Fibroblast of the conjunctiva (primary cell): Measurements from ENCODE around the gene SCGB1C1.

ENCODE experiments used
- DNase-seq: peaks from one replicate; pipeline ENCODE4 v3.0.0-alpha.2; 2010; ENCODE audit warnings: low read depth

SCGB1C1 gene

GRCh38 chr11:205221-206001, 12.5 kb downstream of the SCGB1C1 start:
- no peak for DNase-seq

- DNase-seq = no peak
Measured at GRCh38 chr11:206002-206384, 13.1 kb downstream of the SCGB1C1 start.

- DNase-seq = no peak
Measured at GRCh38 chr11:206526-207207, 13.8 kb downstream of the SCGB1C1 start.

GRCh38 chr11:207208-207862, 14.5 kb downstream of the SCGB1C1 start, which contains the start of the genes BET1L and RIC8A:
TSS of gene BET1L (minus strand) at chr11:207399. CDS start at chr11:207321, 78 bp downstream.
TSS of gene RIC8A (plus strand) at chr11:207708. CDS start at chr11:208855, 1,147 bp downstream.
- DNase-seq = peak; percentile 98

GRCh38 chr11:207863-208180, 14.9 kb downstream of the SCGB1C1 start:
- no peak for DNase-seq

- peak; percentile 22 for DNase-seq
Measured at GRCh38 chr11:208181-208916, 15.5 kb downstream of the SCGB1C1 start.

- no peak for DNase-seq
Measured at GRCh38 chr11:208917-209260, 16.0 kb downstream of the SCGB1C1 start.

GRCh38 chr11:209275-210121, 16.6 kb downstream of the SCGB1C1 start:
- DNase-seq = no peak

GRCh38 chr11:210122-210802, 17.4 kb downstream of the SCGB1C1 start:
- no peak for DNase-seq

- DNase-seq = no peak
Measured at GRCh38 chr11:210803-211180, 17.9 kb downstream of the SCGB1C1 start.

GRCh38 chr11:211295-211694, 18.4 kb downstream of the SCGB1C1 start:
- DNase-seq = no peak

GRCh38 chr11:211741-212140, 18.9 kb downstream of the SCGB1C1 start:
- DNase-seq = no peak

GRCh38 chr11:212150-213100, 19.5 kb downstream of the SCGB1C1 start:
- DNase-seq = no peak

GRCh38 chr11:213111-213510, 20.2 kb downstream of the SCGB1C1 start:
- no peak for DNase-seq

- DNase-seq = no peak
Measured at GRCh38 chr11:214083-214482, 21.2 kb downstream of the SCGB1C1 start.

GRCh38 chr11:215581-216037, 22.7 kb downstream of the SCGB1C1 start:
- no peak for DNase-seq

GRCh38 chr11:216081-216974, 23.4 kb downstream of the SCGB1C1 start:
- DNase-seq = no peak

- DNase-seq = no peak
Measured at GRCh38 chr11:217704-218103, 24.8 kb downstream of the SCGB1C1 start.
